ENCODE measurements around the gene CEP170.
"Not testable (repeated sequence)": the region's sequence is repeated elsewhere in the genome, so short reads cannot be mapped to it uniquely, and the experiment has no call there.

The CEP170 gene

GRCh38 chr1:243173758-243174369 lies 81.2 kb downstream of the CEP170 start:
- DNase-seq (ENCODE audit: low spot score), result not testable (repeated sequence)

- DNase-seq (ENCODE audit: low spot score), result not testable (repeated sequence)
Measured at GRCh38 chr1:243164911-243165310, 90.2 kb downstream of the CEP170 start.

GRCh38 chr1:243150906-243151305 lies 104.2 kb downstream of the CEP170 start:
- DNase-seq (ENCODE audit: low spot score), result not testable (repeated sequence)

- not testable (repeated sequence) for DNase-seq (ENCODE audit: low spot score)
Measured at GRCh38 chr1:243149120-243149519, 106.0 kb downstream of the CEP170 start.

- DNase-seq (ENCODE audit: low spot score), result not testable (repeated sequence)
Measured at GRCh38 chr1:243147351-243147750, 107.7 kb downstream of the CEP170 start.

GRCh38 chr1:243140498-243140897 lies 114.6 kb downstream of the CEP170 start:
- DNase-seq (ENCODE audit: low spot score), result not testable (repeated sequence)

GRCh38 chr1:243122876-243123409 lies 132.1 kb downstream of the CEP170 start:
- DNase-seq (ENCODE audit: low spot score), result not testable (repeated sequence)

- not testable (repeated sequence) for DNase-seq (ENCODE audit: low spot score)
Measured at GRCh38 chr1:243121939-243122338, 133.1 kb downstream of the CEP170 start.

GRCh38 chr1:243118601-243119322 lies 136.3 kb downstream of the CEP170 start:
- not testable (repeated sequence) for DNase-seq (ENCODE audit: low spot score)

- DNase-seq (ENCODE audit: low spot score), result not testable (repeated sequence)
Measured at GRCh38 chr1:243116187-243116586, 138.9 kb downstream of the CEP170 start.

GRCh38 chr1:243114769-243115168 lies 140.3 kb downstream of the CEP170 start:
- DNase-seq (ENCODE audit: low spot score), result not testable (repeated sequence)

- not testable (repeated sequence) for DNase-seq (ENCODE audit: low spot score)
Measured at GRCh38 chr1:243114059-243114713, 140.9 kb downstream of the CEP170 start.

- not testable (repeated sequence) for DNase-seq (ENCODE audit: low spot score)
Measured at GRCh38 chr1:243107171-243107570, 147.9 kb downstream of the CEP170 start.

GRCh38 chr1:243105652-243106332 lies 149.3 kb downstream of the CEP170 start:
- DNase-seq (ENCODE audit: low spot score), result not testable (repeated sequence)

GRCh38 chr1:243105104-243105503 lies 150.0 kb downstream of the CEP170 start:
- DNase-seq (ENCODE audit: low spot score), result not testable (repeated sequence)

GRCh38 chr1:243104452-243104851 lies 150.6 kb downstream of the CEP170 start:
- not testable (repeated sequence) for DNase-seq (ENCODE audit: low spot score)

GRCh38 chr1:243101551-243102050 lies 153.5 kb downstream of the CEP170 start:
- peak; percentile 65 for DNase-seq (ENCODE audit: low spot score)

- DNase-seq (ENCODE audit: low spot score), result not testable (repeated sequence)
Measured at GRCh38 chr1:243087368-243087767, 167.7 kb downstream of the CEP170 start.
